ENCODE results near the gene COL5A1.

DNA sequence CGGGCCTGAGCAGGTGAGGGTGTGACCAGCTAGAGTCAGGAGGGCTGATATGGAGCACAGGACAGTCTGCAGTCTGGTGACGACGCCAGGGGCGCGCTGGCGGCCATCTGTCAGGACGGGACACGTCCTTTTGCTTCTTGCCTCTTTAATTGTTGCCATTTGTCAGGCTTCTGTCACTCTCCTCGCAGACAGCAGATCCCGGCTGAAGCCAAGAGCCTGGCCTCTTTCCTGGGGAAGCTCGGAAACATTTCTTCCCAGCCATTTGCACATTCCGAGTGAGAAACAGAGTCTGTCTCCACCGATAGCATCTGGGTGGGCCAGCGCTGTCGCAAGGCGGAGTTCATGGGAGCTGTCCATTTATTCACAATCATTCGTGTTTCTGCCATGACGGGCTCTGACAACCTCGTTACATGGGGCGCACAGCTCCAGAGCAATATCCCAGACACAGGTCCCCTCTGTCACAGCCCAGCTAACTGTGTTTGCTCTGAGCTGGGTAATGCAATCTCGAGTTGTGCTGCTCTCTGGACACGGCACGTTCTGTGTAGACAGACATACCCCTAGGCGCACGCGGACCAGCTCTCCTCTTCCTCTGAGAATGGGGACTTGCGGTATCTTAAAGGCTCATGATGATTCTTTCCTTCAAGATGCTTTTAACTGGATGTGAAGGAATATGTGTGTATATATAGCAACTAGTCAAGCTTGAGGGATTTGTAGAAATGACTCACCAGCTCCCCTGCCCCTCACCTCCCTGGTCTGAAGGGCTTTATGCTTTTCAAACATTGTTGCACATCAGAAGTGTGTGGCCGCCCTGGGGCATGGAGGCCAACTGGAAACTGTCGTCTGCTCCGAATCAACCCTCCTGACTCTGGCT lies 133.7 kb downstream of the COL5A1 start:
- no peak for TF ChIP-seq CTCF (IDR thresholded peaks at IDR 0.05)
- TF ChIP-seq POLR2A (IDR thresholded peaks at IDR 0.05) = no peak

Measured in Peyer's patch (tissue), 4 donors.